HepG2 (cell line): ENCODE measurements around the gene KLHL17. TPM values are rescaled to one million over a fixed set of nuclear protein-coding genes. Genes with fewer than 3 reads are reported as not detected.

ENCODE experiments used
- ATM ChIP-seq: fragments of 450-650 bp; IDR thresholded peaks from 2 replicates; pipeline ENCODE4 v1.7.1; 2017; ENCODE audit warnings: mild to moderate bottlenecking, borderline replicate concordance
- ATRX ChIP-seq: sonication (generic); formaldehyde crosslinking; IDR thresholded peaks from 2 replicates; pipeline ENCODE4 v1.4.0; 2020; ENCODE audit warnings: missing genetic modification reagents, borderline replicate concordance
- BCLAF1 ChIP-seq: fragments of 450-650 bp; IDR thresholded peaks from 2 replicates; pipeline ENCODE4 v1.6.1; 2017; ENCODE audit warnings: mild to moderate bottlenecking
- CBX1 ChIP-seq: IDR thresholded peaks from one replicate; pipeline ENCODE4 v1.6.1; 2016; ENCODE audit warnings: antibody characterized with exemption, low read depth
- CREM ChIP-seq, 2 experiments: sonication (generic) in 1 of 2; formaldehyde crosslinking in 1 of 2; IDR thresholded peaks; 2 replicates each; pipeline versions ENCODE4 v1.4.0 to v1.6.1; 2016 to 2020; ENCODE audit warnings: antibody characterized with exemption in 1 of 2, mild to moderate bottlenecking in 1 of 2, missing genetic modification reagents in 1 of 2
- FOXJ3 ChIP-seq: sonication (generic); formaldehyde crosslinking; IDR thresholded peaks from 2 replicates; pipeline ENCODE4 v1.4.0; 2020; ENCODE audit warnings: missing genetic modification reagents, mild to moderate bottlenecking, borderline replicate concordance
- FOXO1 ChIP-seq: sonication (generic); formaldehyde crosslinking; IDR thresholded peaks from 2 replicates; pipeline ENCODE4 v1.4.0; 2020; ENCODE audit warnings: missing genetic modification reagents
- FOXP1 ChIP-seq, 2 experiments: fragments of 450-650 bp in 1 of 2; IDR thresholded peaks; 2 replicates each; pipeline ENCODE4 v1.6.1; 2017 to 2018; ENCODE audit warnings: antibody characterized with exemption in 1 of 2
- HOXA5 ChIP-seq: sonication (generic); formaldehyde crosslinking; IDR thresholded peaks from 2 replicates; pipeline ENCODE4 v1.4.0; 2020; ENCODE audit warnings: missing genetic modification reagents
- IKZF5 ChIP-seq: IDR thresholded peaks from 2 replicates; pipeline ENCODE4 v1.6.1; 2018; ENCODE audit warnings: missing genetic modification reagents, mild to moderate bottlenecking, missing compliant biosample characterization
- KDM5A ChIP-seq: fragments of 200-600 bp; sonication (generic); IDR thresholded peaks from 2 replicates; pipeline ENCODE4 v1.7.0; 2018; ENCODE audit warnings: antibody characterized with exemption, mild to moderate bottlenecking, low read length, borderline replicate concordance
- KLF15 ChIP-seq: sonication (generic); formaldehyde crosslinking; IDR thresholded peaks from 2 replicates; pipeline ENCODE4 v1.8.1; 2023; ENCODE audit warnings: borderline replicate concordance, mild to moderate bottlenecking, inconsistent platforms, missing genetic modification reagents, mixed read lengths
- KLF6 ChIP-seq: IDR thresholded peaks from 2 replicates; pipeline ENCODE4 v1.8.0; 2016; ENCODE audit warnings: missing biosample characterization, missing genetic modification reagents
- MAF1 ChIP-seq: sonication (generic); formaldehyde crosslinking; IDR thresholded peaks from 2 replicates; pipeline ENCODE4 v1.5.0; 2020; ENCODE audit warnings: missing genetic modification reagents, borderline replicate concordance
- NFE2L1 ChIP-seq: sonication (generic); formaldehyde crosslinking; IDR thresholded peaks from 2 replicates; pipeline ENCODE4 v1.4.0; 2020; ENCODE audit warnings: missing genetic modification reagents, mild to moderate bottlenecking, borderline replicate concordance
- SP5 ChIP-seq: IDR thresholded peaks from 2 replicates; pipeline ENCODE4 v1.6.1; 2016; ENCODE audit warnings: low read depth, borderline replicate concordance
- TCF7 ChIP-seq: sonication (generic); IDR thresholded peaks from 2 replicates; pipeline ENCODE4 v1.6.1; 2016; ENCODE audit warnings: antibody characterized with exemption, low read depth
- ZBTB26 ChIP-seq: IDR thresholded peaks from 2 replicates; pipeline ENCODE4 v1.6.1; 2016; ENCODE audit warnings: missing compliant biosample characterization, missing genetic modification reagents, borderline replicate concordance
- ZFP36L1 ChIP-seq: sonication (generic); formaldehyde crosslinking; IDR thresholded peaks from 2 replicates; pipeline ENCODE4 v1.8.0; 2022; ENCODE audit warnings: mild to moderate bottlenecking, missing genetic modification reagents, moderate library complexity
- ZNF224 ChIP-seq: sonication (generic); formaldehyde crosslinking; IDR thresholded peaks from 2 replicates; pipeline ENCODE4 v1.5.0; 2020; ENCODE audit warnings: mild to moderate bottlenecking, missing genetic modification reagents
- ZNF503 ChIP-seq: sonication (generic); formaldehyde crosslinking; IDR thresholded peaks from 2 replicates; pipeline ENCODE4 v1.4.0; 2020; ENCODE audit warnings: missing genetic modification reagents
- ZNF576 ChIP-seq: sonication (generic); formaldehyde crosslinking; IDR thresholded peaks from 2 replicates; pipeline ENCODE4 v1.4.0; 2020; ENCODE audit warnings: mild to moderate bottlenecking, missing genetic modification reagents
- ZNF607 ChIP-seq: sonication (generic); formaldehyde crosslinking; IDR thresholded peaks from 2 replicates; pipeline ENCODE4 v1.5.1; 2020; ENCODE audit warnings: missing genetic modification reagents, mild to moderate bottlenecking, borderline replicate concordance
- ZSCAN31 ChIP-seq: sonication (generic); formaldehyde crosslinking; IDR thresholded peaks from 2 replicates; pipeline ENCODE4 v1.5.0; 2020; ENCODE audit warnings: low read depth, mild to moderate bottlenecking, missing genetic modification reagents
- polyA plus RNA-seq, 8 experiments: library from polyadenylated mRNA; depleted of rRNA in 3 of 8; stranded (reverse) in 7 of 8; unstranded in 1 of 8; fragments of >200 nt; fragmentation: Illumina TruSeq in 4 of 8; extraction: Trizol in 4 of 8; gene quantifications; 2 replicates each; pipeline versions ENCODE4 v1.2.1 to v1.2.3, GENCODE V29; 2011 to 2016; ENCODE audit warnings: low read depth in 4 of 8, missing spikeins in 1 of 8, mixed read lengths in 1 of 8; ENCODE audit not compliant: insufficient read depth in 1 of 8
- total RNA-seq, 5 experiments: library from RNA; depleted of rRNA; stranded (reverse); fragments of >200 nt; fragmentation: Illumina TruSeq; extraction: Trizol; gene quantifications; 2 replicates each; pipeline ENCODE4 v1.2.3, GENCODE V29; 2016; ENCODE audit warnings: low read depth in 1 of 5

KLHL17 gene
- total and polyA plus RNA-seq, 2 of the 13 experiments (the other 11 are each of a cell fraction or from before 2014, with no cell fraction given) = 9.3 to 24.7 TPM

GRCh38 chr1:966704-967300 is 6.4 kb downstream of the KLHL17 start (continued):
- TF ChIP-seq ZBTB26 (no peak; the same call in 1 of the 2 replicates), SP5 (peak; percentile 64; the same call in 1 of the 2 replicates), CBX1 (no peak), HOXA5 (CRISPR knock-in tag) (peak; percentile 92), ZNF607 (CRISPR knock-in tag) (no peak), FOXO1 (CRISPR knock-in tag) (0 out of 2 replicates have a peak, but pooled peaks have one; percentile 18), MAF1 (CRISPR knock-in tag) (no peak), CREM (IDR thresholded peaks at IDR 0.05) (no peak), CREM (CRISPR knock-in tag; IDR thresholded peaks at IDR 0.05) (no peak), KLF15 (CRISPR knock-in tag) (no peak), IKZF5 (CRISPR knock-in tag) (0 out of 2 replicates have a peak, but pooled peaks have one; percentile 23), ATRX (CRISPR knock-in tag) (no peak), ATM (no peak), FOXP1 (IDR thresholded peaks at IDR 0.05) (no peak), FOXP1 (CRISPR knock-in tag; IDR thresholded peaks at IDR 0.05) (no peak), FOXJ3 (CRISPR knock-in tag) (no peak), ZNF503 (CRISPR knock-in tag) (no peak), KLF6 (CRISPR knock-in tag) (no peak), NFE2L1 (CRISPR knock-in tag) (no peak; the same call in 1 of the 2 replicates), ZFP36L1 (CRISPR knock-in tag) (no peak), ZSCAN31 (CRISPR knock-in tag) (no peak), KDM5A (no peak), ZNF576 (CRISPR knock-in tag) (no peak), BCLAF1 (no peak), ZNF224 (no peak), TCF7 (no peak)
